Stimulated activated effector memory CD8-positive, alpha-beta T cell treated with anti-CD3 and anti-CD28 coated beads, Interleukin-12 subunit alpha, Interleukin-12 subunit beta, amount 100 ng/mL, for 72 hours (primary cell): ENCODE measurements around the gene TAF6L.
"Not testable (repeated sequence)": the region's sequence is repeated elsewhere in the genome, so short reads cannot be mapped to it uniquely, and the experiment has no call there.

Source experiments
- ATAC-seq: fragments of 150-1000 bp; cut with Tn5 transposase; 2 replicates; pipeline ENCODE4 v1.10.0; 2021
- DNase-seq, 2 donors: peaks; one replicate each; pipeline ENCODE4 v3.0.0; 2021 to 2022; ENCODE audit warnings: low spot score in 2 of 2
- H3K27ac Mint-ChIP-seq: one replicate; pipeline ENCODE4 v1.8.0; 2022; ENCODE audit warnings: mild to moderate bottlenecking, mixed read lengths
- H3K36me3 Mint-ChIP-seq: one replicate; pipeline ENCODE4 v1.8.0; 2022; ENCODE audit warnings: mild to moderate bottlenecking, mixed read lengths
- H3K4me1 Mint-ChIP-seq: one replicate; pipeline ENCODE4 v1.8.0; 2022; ENCODE audit warnings: mixed read lengths
- H3K4me3 Mint-ChIP-seq: one replicate; pipeline ENCODE4 v1.8.0; 2022; ENCODE audit warnings: mild to moderate bottlenecking, mixed read lengths
- H3K9me3 Mint-ChIP-seq: one replicate; pipeline ENCODE4 v1.8.0; 2022; ENCODE audit warnings: mixed read lengths

The TAF6L gene, protein sequence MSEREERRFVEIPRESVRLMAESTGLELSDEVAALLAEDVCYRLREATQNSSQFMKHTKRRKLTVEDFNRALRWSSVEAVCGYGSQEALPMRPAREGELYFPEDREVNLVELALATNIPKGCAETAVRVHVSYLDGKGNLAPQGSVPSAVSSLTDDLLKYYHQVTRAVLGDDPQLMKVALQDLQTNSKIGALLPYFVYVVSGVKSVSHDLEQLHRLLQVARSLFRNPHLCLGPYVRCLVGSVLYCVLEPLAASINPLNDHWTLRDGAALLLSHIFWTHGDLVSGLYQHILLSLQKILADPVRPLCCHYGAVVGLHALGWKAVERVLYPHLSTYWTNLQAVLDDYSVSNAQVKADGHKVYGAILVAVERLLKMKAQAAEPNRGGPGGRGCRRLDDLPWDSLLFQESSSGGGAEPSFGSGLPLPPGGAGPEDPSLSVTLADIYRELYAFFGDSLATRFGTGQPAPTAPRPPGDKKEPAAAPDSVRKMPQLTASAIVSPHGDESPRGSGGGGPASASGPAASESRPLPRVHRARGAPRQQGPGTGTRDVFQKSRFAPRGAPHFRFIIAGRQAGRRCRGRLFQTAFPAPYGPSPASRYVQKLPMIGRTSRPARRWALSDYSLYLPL

DNA sequence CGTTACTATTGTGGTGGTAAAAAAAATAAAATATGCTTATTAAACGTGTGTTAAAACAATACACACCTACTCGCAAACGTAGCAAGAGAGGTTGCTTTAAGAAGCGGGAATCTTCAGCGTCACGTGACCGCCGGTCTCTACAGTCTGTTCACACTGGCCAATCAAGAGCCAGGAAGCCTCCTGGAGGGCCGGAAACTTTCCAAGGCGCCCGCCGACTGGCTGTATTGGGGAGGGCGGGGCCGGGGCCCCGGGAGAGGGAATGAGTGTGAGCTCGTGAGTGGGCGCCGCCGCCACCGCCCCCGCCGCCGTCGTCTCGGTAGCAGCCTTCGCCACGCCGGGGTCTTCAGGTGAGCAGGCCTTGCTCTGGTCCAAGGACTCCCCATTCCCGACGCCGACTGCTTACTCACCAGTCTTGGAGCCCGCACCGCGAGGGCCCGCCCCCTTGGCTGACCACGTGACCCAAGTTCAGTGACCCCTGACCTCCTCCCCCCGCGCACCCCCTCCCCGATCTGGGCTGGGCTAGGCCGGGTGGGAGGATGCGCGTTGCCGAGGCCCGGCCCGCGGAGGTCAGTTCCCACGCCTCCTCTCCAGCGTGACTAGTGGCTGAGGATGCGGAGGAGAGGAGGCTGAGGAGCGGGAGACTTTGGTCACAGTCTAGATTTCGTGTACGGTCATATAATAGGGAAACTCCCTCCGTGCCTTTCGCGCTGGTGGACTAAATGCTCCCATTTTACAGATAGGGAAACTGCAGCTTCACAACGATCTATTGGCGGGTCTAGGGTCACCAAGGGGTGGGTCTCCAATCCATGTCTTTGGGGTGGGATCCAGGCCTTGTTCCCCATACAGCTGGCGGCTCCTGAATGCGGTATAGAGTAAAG lies at the start of gene TAF6L:
TAF6L (plus strand) TSS at position 253 of the 878 bp plus-strand sequence. CDS start 4,388 bp downstream, outside the sequence.
- H3K9me3 Mint-ChIP-seq = no peaks in the 10 kb centered on the region
- peak within 1 kb of the TSS; percentile 97 for H3K27ac Mint-ChIP-seq
- peaks cover 56% of the 10 kb centered on the region for H3K36me3 Mint-ChIP-seq
- H3K4me1 Mint-ChIP-seq = peaks cover 33% of the 10 kb centered on the region
- DNase-seq = peak; percentile 91 to 99
- H3K4me3 Mint-ChIP-seq = peak within 1 kb of the TSS; percentile 90
- peak; percentile 92 for ATAC-seq

DNA sequence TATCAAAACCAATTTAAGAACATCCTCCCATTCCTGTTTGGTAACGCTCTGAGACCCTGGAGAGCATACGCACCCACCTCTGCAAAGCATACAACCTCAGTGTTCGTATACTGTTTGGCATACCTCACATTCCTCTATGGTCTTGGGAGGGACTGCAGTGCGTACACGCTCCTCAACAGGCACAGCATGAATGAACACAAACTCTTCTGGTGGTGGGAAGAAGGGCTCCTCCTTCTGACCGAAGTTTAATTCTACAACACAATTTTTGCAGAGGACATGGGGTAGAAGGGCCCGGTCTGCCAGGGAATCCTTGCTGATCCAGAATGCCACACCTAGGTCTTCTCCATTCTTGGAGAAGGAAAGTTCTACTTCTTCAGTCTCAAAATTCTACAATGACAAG lies 49.2 kb upstream of the TAF6L start:
- DNase-seq = no peak
- Mint-ChIP-seq H3K27ac (peak overlapping the region; percentile 29), H3K36me3 (peaks cover 100% of the 10 kb centered on the region), H3K9me3 (no peaks in the 10 kb centered on the region), H3K4me3 (no peak overlapping the region), H3K4me1 (peaks cover 45% of the 10 kb centered on the region)
- ATAC-seq = no peak

DNA sequence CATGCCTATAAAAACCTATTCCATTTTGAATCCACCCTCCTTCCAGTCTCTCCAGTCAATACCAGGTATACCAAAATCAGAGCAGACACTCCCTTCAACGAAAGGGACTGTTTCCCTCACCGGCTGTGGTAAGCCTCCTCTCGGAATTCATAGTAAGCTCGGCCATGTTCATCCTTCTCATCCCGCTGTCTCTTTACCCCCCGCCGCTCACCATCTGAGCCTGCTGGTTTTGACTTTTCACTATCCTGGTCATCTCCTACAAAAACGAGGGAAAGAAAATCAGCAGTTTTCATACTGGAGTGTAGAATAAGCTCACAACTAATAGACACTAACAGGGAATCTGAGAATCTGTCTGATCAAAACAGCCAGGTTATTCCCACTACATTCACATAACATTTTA lies 47.0 kb upstream of the TAF6L start:
- no peak for ATAC-seq
- H3K4me3 Mint-ChIP-seq = peak overlapping the region; percentile 89
- peaks cover 98% of the 10 kb centered on the region for H3K36me3 Mint-ChIP-seq
- DNase-seq = no peak
- H3K9me3 Mint-ChIP-seq = no peaks in the 10 kb centered on the region
- peaks cover 33% of the 10 kb centered on the region for H3K4me1 Mint-ChIP-seq
- H3K27ac Mint-ChIP-seq = peak overlapping the region; percentile 99

DNA sequence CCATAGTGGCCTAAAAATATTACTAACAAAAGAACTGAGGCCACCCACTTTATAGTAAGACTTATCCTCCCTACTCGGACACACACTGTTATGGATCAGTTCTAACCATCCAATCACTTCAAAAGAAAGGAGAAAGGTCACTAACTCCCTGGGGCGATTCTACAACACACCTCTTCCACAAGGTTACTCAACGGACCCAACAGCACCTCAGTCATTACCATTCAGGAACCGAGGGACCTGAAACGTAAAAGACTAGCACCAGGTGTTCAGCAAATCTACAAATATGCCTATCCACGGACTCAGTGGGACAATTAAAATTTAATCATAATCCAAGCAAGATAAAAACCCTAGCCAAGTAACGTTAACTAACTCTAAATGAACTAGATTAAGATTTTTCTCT lies 45.5 kb upstream of the TAF6L start:
- peak overlapping the region; percentile 89 for H3K4me3 Mint-ChIP-seq
- no peaks in the 10 kb centered on the region for H3K9me3 Mint-ChIP-seq
- peaks cover 95% of the 10 kb centered on the region for H3K36me3 Mint-ChIP-seq
- no peak for ATAC-seq
- peak overlapping the region; percentile 99 for H3K27ac Mint-ChIP-seq
- H3K4me1 Mint-ChIP-seq = peaks cover 23% of the 10 kb centered on the region
- DNase-seq = no peak

DNA sequence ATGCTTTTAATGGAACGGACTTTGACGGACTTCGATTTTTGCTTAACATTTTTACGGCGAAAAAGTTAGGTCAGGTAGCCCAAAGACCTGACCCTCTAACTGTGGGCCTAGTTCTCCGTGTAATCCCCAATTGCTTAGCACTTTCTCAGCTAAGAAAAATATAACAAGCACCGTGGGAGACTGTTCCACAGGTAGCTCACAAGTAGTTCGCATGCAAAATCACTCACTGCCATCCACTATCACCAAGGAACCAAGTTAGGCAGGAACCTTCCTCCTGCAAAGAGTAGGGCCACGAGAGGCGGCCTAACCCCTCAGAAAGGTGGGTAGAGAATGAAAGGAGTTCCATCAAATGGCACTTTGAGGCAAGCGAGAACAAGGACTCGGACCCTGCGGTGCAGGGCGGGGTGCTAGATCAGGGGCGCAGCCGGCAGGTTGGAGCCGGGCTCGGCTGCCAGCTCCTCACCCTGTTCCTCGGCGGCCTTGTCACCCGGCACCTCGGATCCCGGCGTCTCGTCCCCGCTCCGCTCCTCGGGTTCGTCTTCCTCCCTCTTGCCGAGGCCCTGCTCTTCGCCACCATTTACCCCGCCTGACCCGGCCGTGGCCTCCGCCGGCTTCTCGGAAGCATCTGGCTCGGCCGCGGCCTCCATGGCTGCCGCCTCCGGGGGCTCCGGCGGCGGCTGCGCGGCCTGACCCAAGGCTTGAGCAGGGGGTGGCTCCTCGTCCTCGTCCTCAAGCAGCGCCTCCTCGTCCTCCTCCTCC lies 44.9 kb upstream of the TAF6L start:
- Mint-ChIP-seq H3K4me1 (peaks cover 28% of the 10 kb centered on the region), H3K27ac (peak overlapping the region; percentile 99), H3K9me3 (no peaks in the 10 kb centered on the region), H3K4me3 (peak overlapping the region; percentile 89), H3K36me3 (peaks cover 95% of the 10 kb centered on the region)
- DNase-seq (peak in 1 of 2 donors; percentile 70), ATAC-seq (no peak)

DNA sequence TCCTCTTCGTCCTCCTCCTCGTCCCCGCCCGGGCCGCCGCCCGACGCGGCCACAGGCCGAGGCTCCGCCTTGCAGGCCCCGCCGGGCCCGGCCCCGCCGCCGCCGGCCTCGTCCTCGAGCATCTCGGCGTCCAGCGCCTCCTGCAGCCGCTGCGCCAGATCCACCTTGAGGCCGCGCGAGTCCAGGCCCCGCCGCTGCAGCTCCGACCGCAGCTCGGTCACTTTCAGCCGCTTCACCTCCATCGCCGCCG lies 44.4 kb upstream of the TAF6L start:
- DNase-seq = no peak
- peaks cover 30% of the 10 kb centered on the region for H3K4me1 Mint-ChIP-seq
- H3K9me3 Mint-ChIP-seq = no peaks in the 10 kb centered on the region
- peak overlapping the region; percentile 99 for H3K27ac Mint-ChIP-seq
- H3K4me3 Mint-ChIP-seq = peak overlapping the region; percentile 89
- peaks cover 95% of the 10 kb centered on the region for H3K36me3 Mint-ChIP-seq
- peak; percentile 12 for ATAC-seq

DNA sequence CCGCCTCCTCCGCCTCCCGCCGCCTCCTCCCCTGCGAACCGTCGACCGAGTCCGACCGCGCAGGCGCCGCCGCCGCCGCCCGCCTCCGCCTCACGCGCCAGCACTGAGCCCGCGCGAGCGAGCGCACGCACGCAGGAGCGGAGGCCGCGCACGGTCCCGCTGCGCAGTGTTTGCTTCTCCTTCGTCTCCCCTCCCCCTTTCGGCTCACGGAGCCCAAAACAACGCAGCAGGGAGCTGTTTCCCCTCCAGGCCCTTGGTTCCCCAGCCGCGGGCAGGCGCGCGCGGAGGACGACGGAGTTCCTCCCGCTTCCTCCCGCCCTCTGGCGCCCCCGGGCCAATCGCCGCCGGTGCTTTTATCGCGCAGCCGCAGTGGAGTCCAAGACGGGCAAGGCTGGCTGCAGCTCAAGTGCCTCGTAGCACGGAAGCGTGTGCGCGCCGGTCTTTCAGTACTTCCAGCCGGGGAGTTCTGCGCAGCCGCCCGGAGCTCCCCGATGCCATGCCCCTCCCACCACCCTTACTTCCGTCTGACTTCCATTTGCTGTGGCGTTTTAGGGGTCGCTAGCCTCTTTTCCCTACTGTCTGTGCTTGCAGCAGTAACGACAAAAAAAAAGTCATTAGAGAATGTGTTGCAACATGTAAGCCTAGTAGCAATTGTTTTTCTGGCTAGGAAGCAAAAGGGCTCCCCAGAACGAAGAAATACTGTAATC lies 43.9 kb upstream of the TAF6L start, which contains the start of gene HNRNPUL2:
HNRNPUL2 (minus strand) TSS at position 293 of the 707 bp plus-strand sequence. CDS start 301 bp downstream, outside the sequence.
- Mint-ChIP-seq H3K36me3 (peaks cover 95% of the 10 kb centered on the region), H3K4me1 (peaks cover 30% of the 10 kb centered on the region), H3K27ac (peak within 1 kb of the TSS; percentile 99), H3K9me3 (no peaks in the 10 kb centered on the region), H3K4me3 (peak within 1 kb of the TSS; percentile 89)
- peak; percentile 98 to 99 for DNase-seq
- ATAC-seq = peak; percentile 89

DNA sequence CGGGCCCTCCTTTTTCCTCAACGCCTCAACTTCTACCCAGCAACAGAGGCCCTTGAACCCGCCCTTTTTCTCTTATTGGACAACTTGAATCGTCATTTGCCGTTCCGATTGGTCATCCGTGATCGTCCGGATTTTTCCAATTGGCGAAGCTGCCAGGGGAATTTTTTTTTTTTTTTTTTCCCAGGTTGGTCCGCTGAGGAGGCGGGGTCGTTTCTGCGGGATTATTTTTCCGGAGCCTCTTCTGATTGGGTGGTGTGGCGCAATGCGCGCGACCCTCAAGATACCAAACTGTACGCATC lies 43.4 kb upstream of the TAF6L start:
- ATAC-seq (peak; percentile 77), DNase-seq (peak in 1 of 2 donors; percentile 61)
- Mint-ChIP-seq H3K4me3 (peak overlapping the region; percentile 89), H3K9me3 (no peaks in the 10 kb centered on the region), H3K4me1 (peaks cover 30% of the 10 kb centered on the region), H3K27ac (peak overlapping the region; percentile 99), H3K36me3 (peaks cover 95% of the 10 kb centered on the region)

DNA sequence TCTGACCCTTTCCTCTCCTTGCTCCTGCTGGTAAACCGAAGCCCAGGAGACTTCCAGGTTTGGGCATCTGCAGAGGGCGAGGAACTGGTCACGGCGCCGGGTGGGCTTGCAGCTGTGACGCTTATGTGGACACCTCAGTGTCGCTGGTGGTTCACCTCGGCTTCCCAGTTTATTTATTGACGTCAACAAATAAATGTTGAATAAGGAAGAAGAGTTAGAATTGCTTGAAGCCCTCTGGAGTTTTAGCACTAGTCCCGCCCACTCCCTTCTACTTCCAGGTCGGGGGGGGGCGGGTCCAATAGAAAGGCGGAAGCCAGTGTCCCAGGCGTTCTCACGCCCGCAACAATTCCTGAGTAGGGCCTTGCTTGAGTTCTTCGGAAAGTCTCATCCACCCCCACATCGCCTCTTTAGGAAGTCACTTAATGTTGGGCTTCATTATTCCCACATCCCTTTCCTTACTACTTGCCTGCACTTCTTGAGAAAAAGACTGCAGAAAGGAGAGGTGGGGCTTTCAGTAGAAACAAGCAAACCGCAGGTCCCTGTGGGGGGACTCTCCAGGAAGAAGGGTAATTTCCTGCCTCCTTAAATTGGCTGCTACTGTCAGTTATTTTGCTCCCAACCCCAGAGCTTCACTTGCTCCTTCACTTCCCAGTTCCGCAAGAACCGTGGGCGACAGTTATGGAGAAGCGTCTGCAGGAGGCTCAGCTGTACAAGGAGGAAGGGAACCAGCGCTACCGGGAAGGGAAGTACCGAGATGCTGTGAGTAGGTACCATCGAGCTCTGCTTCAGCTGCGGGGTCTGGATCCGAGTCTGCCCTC lies 42.8 kb upstream of the TAF6L start, which contains the start of gene TTC9C:
TTC9C (plus strand) TSS at position 316 of the 818 bp plus-strand sequence; CDS start at position 679, 363 bp downstream.
- Mint-ChIP-seq H3K36me3 (peaks cover 95% of the 10 kb centered on the region), H3K27ac (peak within 1 kb of the TSS; percentile 99), H3K9me3 (no peaks in the 10 kb centered on the region), H3K4me3 (peak within 1 kb of the TSS; percentile 89), H3K4me1 (peaks cover 29% of the 10 kb centered on the region)
- DNase-seq = peak; percentile 63 to 90
- ATAC-seq = peak; percentile 36

DNA sequence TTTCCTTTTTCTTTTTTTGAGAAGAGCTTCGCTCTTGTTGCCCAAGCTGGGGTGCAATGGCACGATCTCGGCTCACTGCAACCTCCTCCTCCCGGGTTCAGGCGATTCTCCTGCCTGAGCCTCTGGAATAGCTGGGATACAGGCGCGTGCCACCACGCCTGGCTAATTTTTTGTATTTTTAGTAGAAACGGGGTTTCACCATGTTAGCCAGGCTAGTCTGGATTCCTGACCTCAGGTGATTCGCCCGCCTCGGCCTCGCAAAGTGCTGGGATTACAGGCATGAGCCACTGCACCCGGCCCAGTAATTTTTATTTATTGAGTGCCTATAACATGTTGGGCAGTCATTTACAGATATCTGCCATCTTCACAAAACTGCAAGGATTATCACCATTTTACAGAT lies 41.1 kb upstream of the TAF6L start:
- Mint-ChIP-seq H3K36me3 (peaks cover 93% of the 10 kb centered on the region), H3K27ac (peak overlapping the region; percentile 14), H3K4me1 (peaks cover 15% of the 10 kb centered on the region), H3K4me3 (peak overlapping the region; percentile 89)
- not testable (repeated sequence) for H3K9me3 Mint-ChIP-seq, DNase-seq, ATAC-seq

DNA sequence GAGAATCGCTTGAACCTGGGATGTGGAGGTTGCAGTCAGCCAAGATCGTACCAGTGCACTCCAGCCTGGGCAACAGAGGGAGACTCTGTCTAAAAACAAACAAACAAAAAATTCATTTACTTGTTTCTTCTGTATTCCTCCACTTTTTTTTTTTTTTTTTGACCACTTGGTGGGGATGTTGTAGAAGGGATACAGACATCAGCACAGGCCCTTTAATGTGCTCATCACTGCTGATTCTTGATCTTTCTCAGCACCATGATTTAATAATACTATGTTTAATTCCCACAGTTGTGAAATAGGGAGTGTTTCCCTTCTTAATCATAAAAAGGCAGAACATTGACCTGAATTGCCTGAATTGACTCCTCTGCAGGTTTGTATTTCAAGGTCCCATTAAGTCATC lies 38.4 kb upstream of the TAF6L start:
- Mint-ChIP-seq H3K4me3 (no peak overlapping the region), H3K4me1 (peaks cover 7% of the 10 kb centered on the region), H3K27ac (no peak overlapping the region), H3K9me3 (no peaks in the 10 kb centered on the region), H3K36me3 (peaks cover 93% of the 10 kb centered on the region)
- DNase-seq = no peak
- peak; percentile 40 for ATAC-seq

DNA sequence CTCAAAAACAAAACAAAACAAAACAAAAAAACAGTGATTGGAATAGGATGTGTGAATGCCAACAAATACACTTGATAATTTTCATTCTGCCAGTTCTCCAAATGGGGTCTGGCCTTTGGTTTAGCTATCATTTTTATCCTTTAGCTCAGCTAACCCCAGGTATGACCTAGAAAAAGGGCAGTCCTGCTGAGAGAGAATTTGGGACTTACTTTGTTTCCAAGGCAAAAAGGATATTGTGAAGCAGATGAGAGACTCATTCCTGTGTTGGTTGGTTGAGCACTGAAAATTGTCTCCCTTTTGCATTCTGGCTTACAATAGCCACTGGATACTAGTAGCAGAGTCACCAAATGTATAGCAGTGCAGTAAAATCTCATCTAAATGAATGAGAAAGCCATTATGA lies 34.0 kb upstream of the TAF6L start:
- no peaks in the 10 kb centered on the region for H3K4me1 Mint-ChIP-seq
- peaks cover 98% of the 10 kb centered on the region for H3K36me3 Mint-ChIP-seq
- no peak for DNase-seq
- H3K4me3 Mint-ChIP-seq = no peak overlapping the region
- H3K9me3 Mint-ChIP-seq = no peaks in the 10 kb centered on the region
- no peak for ATAC-seq
- no peak overlapping the region for H3K27ac Mint-ChIP-seq

DNA sequence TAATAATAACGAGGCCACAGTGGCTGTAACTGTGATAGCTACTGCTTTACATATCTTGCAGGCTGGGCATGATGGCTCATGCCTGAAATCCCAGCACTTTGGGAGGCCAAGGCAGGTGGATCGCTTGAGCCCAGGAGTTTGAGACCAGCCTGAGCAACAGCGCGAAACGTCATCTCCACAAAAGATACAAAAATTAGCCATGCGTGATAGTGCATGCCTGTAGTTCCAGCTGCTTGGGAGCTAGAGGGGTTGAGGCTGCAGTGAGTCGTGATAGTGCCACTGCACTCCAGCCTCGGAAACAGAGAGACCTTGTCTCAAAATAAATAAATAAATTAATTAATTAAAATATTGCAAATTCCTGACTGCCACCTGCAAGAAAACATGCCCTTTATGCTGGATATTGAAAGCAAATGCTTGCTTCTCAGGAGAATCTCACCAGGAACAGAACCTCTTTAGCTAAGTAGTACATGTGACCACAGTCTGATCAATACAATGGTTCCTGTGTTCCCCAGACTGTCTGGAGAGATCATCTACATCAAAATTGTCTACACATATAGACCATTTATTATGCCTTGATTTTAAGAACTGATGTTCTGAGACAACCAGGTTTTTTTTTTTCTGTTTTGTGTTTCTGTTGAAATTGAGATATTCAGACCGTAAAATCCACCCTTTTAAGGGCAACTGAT lies 23.6 kb upstream of the TAF6L start:
- no peak overlapping the region for H3K27ac Mint-ChIP-seq
- no peak for DNase-seq
- H3K9me3 Mint-ChIP-seq = no peaks in the 10 kb centered on the region
- no peak overlapping the region for H3K4me3 Mint-ChIP-seq
- no peak for ATAC-seq
- peaks cover 8% of the 10 kb centered on the region for H3K4me1 Mint-ChIP-seq
- peaks cover 13% of the 10 kb centered on the region for H3K36me3 Mint-ChIP-seq
